GM10266 (cell line): Measurements from ENCODE around the gene EPC1.
"Not testable (repeated sequence)": the region's sequence is repeated elsewhere in the genome, so short reads cannot be mapped to it uniquely, and the experiment has no call there.

ENCODE experiments used
- DNase-seq: peaks from one replicate; pipeline ENCODE4 v3.0.0; 2012; ENCODE audit errors: extremely low spot score
- CTCF ChIP-seq: IDR thresholded peaks from 2 replicates; pipeline ENCODE4 v1.5.1; 2012; ENCODE audit warnings: mild to moderate bottlenecking, low read depth; ENCODE audit not compliant: control insufficient read depth, insufficient read depth; ENCODE audit errors: missing control alignments

Gene EPC1, protein sequence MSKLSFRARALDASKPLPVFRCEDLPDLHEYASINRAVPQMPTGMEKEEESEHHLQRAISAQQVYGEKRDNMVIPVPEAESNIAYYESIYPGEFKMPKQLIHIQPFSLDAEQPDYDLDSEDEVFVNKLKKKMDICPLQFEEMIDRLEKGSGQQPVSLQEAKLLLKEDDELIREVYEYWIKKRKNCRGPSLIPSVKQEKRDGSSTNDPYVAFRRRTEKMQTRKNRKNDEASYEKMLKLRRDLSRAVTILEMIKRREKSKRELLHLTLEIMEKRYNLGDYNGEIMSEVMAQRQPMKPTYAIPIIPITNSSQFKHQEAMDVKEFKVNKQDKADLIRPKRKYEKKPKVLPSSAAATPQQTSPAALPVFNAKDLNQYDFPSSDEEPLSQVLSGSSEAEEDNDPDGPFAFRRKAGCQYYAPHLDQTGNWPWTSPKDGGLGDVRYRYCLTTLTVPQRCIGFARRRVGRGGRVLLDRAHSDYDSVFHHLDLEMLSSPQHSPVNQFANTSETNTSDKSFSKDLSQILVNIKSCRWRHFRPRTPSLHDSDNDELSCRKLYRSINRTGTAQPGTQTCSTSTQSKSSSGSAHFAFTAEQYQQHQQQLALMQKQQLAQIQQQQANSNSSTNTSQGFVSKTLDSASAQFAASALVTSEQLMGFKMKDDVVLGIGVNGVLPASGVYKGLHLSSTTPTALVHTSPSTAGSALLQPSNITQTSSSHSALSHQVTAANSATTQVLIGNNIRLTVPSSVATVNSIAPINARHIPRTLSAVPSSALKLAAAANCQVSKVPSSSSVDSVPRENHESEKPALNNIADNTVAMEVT

GRCh38 chr10:32346551-32347362 lies at the start of gene EPC1:
EPC1 (minus strand) TSS chr10:32347158; CDS start chr10:32346915, 243 bp downstream.
- DNase-seq = peak; percentile 95
- no peak for TF ChIP-seq CTCF

DNA sequence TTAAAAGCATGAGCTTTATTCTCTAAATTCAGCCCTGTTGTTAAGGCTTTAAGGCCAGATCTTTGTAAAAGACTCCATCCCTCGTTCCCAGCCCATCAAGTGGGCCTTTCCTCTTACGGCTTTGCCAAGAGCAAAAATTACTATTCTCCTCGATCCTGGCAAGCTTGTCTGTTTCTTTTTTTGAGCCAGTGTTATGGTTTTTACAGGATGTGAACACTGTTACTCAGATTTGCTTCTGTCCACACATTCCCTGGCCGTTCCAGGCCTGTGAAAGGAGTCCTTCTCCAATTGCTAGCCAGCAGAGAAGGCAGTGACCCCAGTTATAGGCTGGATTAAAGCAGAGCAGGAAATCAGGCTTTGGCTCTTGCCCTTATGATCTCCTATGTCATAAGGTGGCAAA lies 47.0 kb upstream of the EPC1 start:
- no peak for TF ChIP-seq CTCF
- no peak for DNase-seq

DNA sequence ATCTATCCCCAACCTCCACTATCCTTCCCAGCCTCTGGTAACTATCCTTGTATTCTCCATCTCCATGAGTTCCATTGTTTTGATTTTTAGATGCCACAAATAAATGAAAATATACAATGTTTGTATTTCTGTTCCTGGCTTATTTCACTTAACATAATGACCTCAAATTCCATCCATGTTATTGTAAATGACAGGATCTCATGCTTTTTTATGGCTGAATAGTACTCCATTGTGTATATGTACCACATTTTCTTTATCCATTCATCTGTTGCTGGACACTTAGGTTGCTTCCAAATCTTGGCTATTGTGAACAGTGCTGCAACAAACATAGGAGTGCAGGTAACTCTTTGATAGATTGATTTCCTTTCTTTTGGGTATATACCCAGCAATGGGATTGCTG lies 45.3 kb upstream of the EPC1 start:
- DNase-seq = not testable (repeated sequence)

DNA sequence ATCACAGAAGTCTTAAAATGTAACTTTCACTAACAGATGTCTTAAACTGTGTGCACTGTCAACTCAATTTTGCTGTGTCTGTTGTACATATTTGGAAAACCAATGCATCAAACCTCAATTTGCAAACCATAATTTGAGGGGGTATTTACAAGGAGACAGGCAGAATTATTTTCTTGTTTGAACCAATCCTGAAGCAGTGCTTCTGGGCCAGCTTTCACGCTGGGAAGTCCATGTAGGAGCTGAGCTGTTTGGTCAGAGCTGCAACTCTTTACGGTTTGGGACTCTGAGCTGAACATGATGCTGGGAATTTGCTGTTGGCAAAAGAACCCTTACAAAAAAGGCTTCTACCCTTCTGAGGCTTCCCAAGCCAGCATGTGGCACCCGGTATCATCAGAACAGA lies 43.2 kb upstream of the EPC1 start:
- TF ChIP-seq CTCF = no peak
- no peak for DNase-seq

- DNase-seq = no peak
- TF ChIP-seq CTCF = no peak
Measured at GRCh38 chr10:32388258-32389027, 41.5 kb upstream of the EPC1 start.

- DNase-seq = no peak
- TF ChIP-seq CTCF = no peak
Measured at GRCh38 chr10:32386623-32387260, 39.8 kb upstream of the EPC1 start.

GRCh38 chr10:32384171-32384570 lies 37.2 kb upstream of the EPC1 start:
- DNase-seq = no peak
- TF ChIP-seq CTCF = no peak
